IMR-90 (cell line): Measurements from ENCODE around the gene DYNLT2B. TPM values are rescaled to one million over a fixed set of nuclear protein-coding genes. Genes with fewer than 3 reads are reported as not detected.
A peak's percentile ranks its signal among the peaks of the same experiment; 100 is the strongest.
"Not testable (repeated sequence)": the region's sequence is repeated elsewhere in the genome, so short reads cannot be mapped to it uniquely, and the experiment has no call there.

Experiments used
- ATAC-seq: fragments of 200-7000 bp; cut with Tn5 transposase; 2 replicates; pipeline ENCODE4 v1.9.1; 2020; ENCODE audit warnings: low read depth, mild to moderate bottlenecking, moderate library complexity
- BruUV-seq: library from RNA; stranded (reverse); fragments of 400-500 nt; replicated peaks from 2 replicates; lab custom pipeline; 2021; lab: Mats Ljungman, UMichigan
- CTCF ChIA-PET: fragments of 300-600 bp; formaldehyde crosslinking; extraction: SDS; loops from one replicate; lab custom pipeline; 2021; ENCODE audit warnings: antibody characterized with exemption; lab: Yijun Ruan, JAX
- POLR2A ChIA-PET: fragments of 300-600 bp; sonication (Branson Sonifier 250); formaldehyde crosslinking; loops from one replicate; lab custom pipeline; 2022; ENCODE audit warnings: antibody characterized with exemption; ENCODE audit not compliant: unreplicated experiment; lab: Charles Lee
- DNase-seq: peaks from one replicate; pipeline ENCODE4 v3.0.0; 2013
- H2AFZ ChIP-seq: replicated peaks from 2 replicates; pipeline ENCODE3; 2013; ENCODE audit warnings: low read length, mild to moderate bottlenecking; ENCODE audit not compliant: poor library complexity
- H2AK5ac ChIP-seq: 2 replicates; pipeline ENCODE4 v1.6.1; 2013; ENCODE audit warnings: low read depth, low read length, inconsistent platforms
- H2AK9ac ChIP-seq: replicated peaks from 2 replicates; pipeline ENCODE3; 2013; ENCODE audit warnings: mild to moderate bottlenecking, low read depth, low read length, moderate library complexity; ENCODE audit not compliant: poor library complexity
- H2BK120ac ChIP-seq: 2 replicates; pipeline ENCODE4 v1.6.1; 2013; ENCODE audit warnings: low read depth, low read length, inconsistent platforms
- H2BK15ac ChIP-seq: 3 replicates; pipeline ENCODE4 v1.6.1; 2013; ENCODE audit warnings: low read depth, low read length, inconsistent platforms
- H2BK20ac ChIP-seq: 2 replicates; pipeline ENCODE4 v1.6.1; 2013; ENCODE audit warnings: low read depth, mild to moderate bottlenecking, inconsistent platforms, low read length, moderate library complexity
- H2BK5ac ChIP-seq: 2 replicates; pipeline ENCODE4 v1.6.1; 2013; ENCODE audit warnings: mild to moderate bottlenecking, low read depth, low read length, inconsistent platforms; ENCODE audit not compliant: poor library complexity, severe bottlenecking
- H3K14ac ChIP-seq: replicated peaks from 2 replicates; pipeline ENCODE4 v1.6.1; 2013; ENCODE audit warnings: low read depth, low read length, inconsistent platforms
- H3K18ac ChIP-seq: 2 replicates; pipeline ENCODE4 v1.6.1; 2013; ENCODE audit warnings: low read depth, low read length, control low read depth
- H3K23ac ChIP-seq: 2 replicates; pipeline ENCODE4 v1.6.1; 2013; ENCODE audit warnings: low read depth, low read length, inconsistent platforms
- H3K27ac ChIP-seq: 2 replicates; pipeline ENCODE4 v1.5.1; 2013; ENCODE audit warnings: mild to moderate bottlenecking, control low read depth, low read length; ENCODE audit not compliant: insufficient read depth
- H3K27me3 ChIP-seq: 2 replicates; pipeline ENCODE4 v1.6.1; 2013; ENCODE audit warnings: low read length; ENCODE audit not compliant: control insufficient read depth, insufficient read depth
- H3K36me3 ChIP-seq: 2 replicates; pipeline ENCODE4 v1.6.1; 2013; ENCODE audit warnings: low read length, mixed read lengths; ENCODE audit not compliant: control insufficient read depth, insufficient read depth
- H3K4ac ChIP-seq: 2 replicates; pipeline ENCODE4 v1.6.1; 2013; ENCODE audit warnings: low read depth, low read length, inconsistent platforms
- H3K4me1 ChIP-seq: 2 replicates; pipeline ENCODE4 v1.6.1; 2013; ENCODE audit warnings: low read length, mixed read lengths; ENCODE audit not compliant: control insufficient read depth, insufficient read depth
- H3K4me2 ChIP-seq: 2 replicates; pipeline ENCODE4 v1.6.1; 2013; ENCODE audit warnings: low read depth, mild to moderate bottlenecking, control low read depth, low read length, moderate library complexity
- H3K4me3 ChIP-seq: 2 replicates; pipeline ENCODE4 v1.5.1; 2013; ENCODE audit warnings: low read depth, mild to moderate bottlenecking, control low read depth, low read length, moderate library complexity; ENCODE audit not compliant: insufficient read depth
- H3K56ac ChIP-seq: 2 replicates; pipeline ENCODE4 v1.6.1; 2013; ENCODE audit warnings: low read length, inconsistent platforms; ENCODE audit not compliant: insufficient read depth; ENCODE audit errors: extremely low read depth
- H3K79me1 ChIP-seq, 2 experiments: 2 replicates each; pipeline ENCODE4 v1.6.1; 2013; ENCODE audit warnings: low read length in 2 of 2, inconsistent platforms in 1 of 2, low read depth in 1 of 2
- H3K9ac ChIP-seq: 2 replicates; pipeline ENCODE4 v1.6.1; 2013; ENCODE audit warnings: low read depth, low read length, control low read depth
- H3K9me1 ChIP-seq: 2 replicates; pipeline ENCODE4 v1.6.1; 2013; ENCODE audit warnings: low read length, inconsistent platforms; ENCODE audit not compliant: insufficient read depth
- H3K9me3 ChIP-seq: 2 replicates; pipeline ENCODE4 v1.6.1; 2013; ENCODE audit warnings: low read length; ENCODE audit not compliant: control insufficient read depth, insufficient read depth
- H4K20me1 ChIP-seq: 2 replicates; pipeline ENCODE4 v1.6.1; 2013; ENCODE audit warnings: low read length, inconsistent platforms; ENCODE audit not compliant: insufficient read depth
- H4K5ac ChIP-seq: 2 replicates; pipeline ENCODE4 v1.6.1; 2013; ENCODE audit warnings: mild to moderate bottlenecking, low read depth, low read length, control low read depth
- H4K8ac ChIP-seq, 2 experiments: 2 replicates each; pipeline ENCODE4 v1.6.1; 2013; ENCODE audit warnings: low read depth in 2 of 2, low read length in 2 of 2, control low read depth in 1 of 2, inconsistent platforms in 1 of 2
- H4K91ac ChIP-seq: 2 replicates; pipeline ENCODE4 v1.6.1; 2013; ENCODE audit warnings: low read depth, low read length, inconsistent platforms; ENCODE audit not compliant: insufficient read depth
- CEBPB ChIP-seq: IDR thresholded peaks from 2 replicates; pipeline ENCODE4 v1.6.1; 2012; ENCODE audit warnings: low read depth, low read length, improper control_type of control experiment
- USF2 ChIP-seq: fragments of 150-350 bp; IDR thresholded peaks from 2 replicates; pipeline ENCODE4 v1.6.1; 2017; ENCODE audit warnings: mild to moderate bottlenecking, antibody characterized with exemption, low read length, low read depth
- WGBS, 2 experiments: methylation state at CpG; one replicate each; pipeline versions ENCODE4 v1.1.5 to v1.1.7; 2013; ENCODE audit warnings: missing lambda C conversion rate in 2 of 2; ENCODE audit not compliant: insufficient read length in 1 of 2; ENCODE audit errors: extremely low coverage in 2 of 2; 5-methylcytosine and 5-hydroxymethylcytosine counted together
- dilution Hi-C: fragments of 300-500 bp; cut with HindIII; formaldehyde crosslinking; loops from one replicate; pipeline ENCODE4 v1.14.3; 2018; ENCODE audit warnings: low sequenced_read_pairs; ENCODE audit not compliant: unreplicated experiment
- in situ Hi-C: fragments of 300-500 bp; cut with MboI; formaldehyde crosslinking; loops from 3 replicates; pipeline ENCODE4 v1.14.3; 2019; ENCODE audit warnings: low sequenced_read_pairs, inconsistent platforms, mixed read lengths
- intact Hi-C: fragments of 100-400 bp; cut with micrococcal nuclease; formaldehyde crosslinking; loops from 2 replicates; pipeline ENCODE4 v1.10.0; 2022
- polyA plus RNA-seq, 3 experiments: library from polyadenylated mRNA; depleted of rRNA; stranded (reverse); fragments of >200 nt; gene quantifications; 2 replicates each; pipeline ENCODE4 v1.2.3, GENCODE V29; 2012; ENCODE audit warnings: low replicate concordance in 1 of 3
- total RNA-seq: library from RNA; depleted of rRNA; stranded (reverse); fragments of >200 nt; gene quantifications from 2 replicates; pipeline ENCODE4 v1.2.3, GENCODE V29; 2012

Gene DYNLT2B
- total and polyA plus RNA-seq, 2 of the 4 experiments (the other 2 are of a cell fraction): 2.2 to 6.0 TPM

GRCh38 chr3:196320137-196320536 lies 2.1 kb upstream of the DYNLT2B start:
- no peaks in the 10 kb centered on the region for H3K36me3 ChIP-seq
- peak overlapping the region; percentile 36; the same call in 1 of the 2 replicates for H3K4ac ChIP-seq
- no peaks in the 10 kb centered on the region; the same call in 1 of the 2 replicates for H3K4me1 ChIP-seq
- H3K4me3 ChIP-seq: no peak overlapping the region
- ChIA-PET POLR2A (interaction anchor here (0.9 kb wide), 1 partner anchor 21 kb away, joined by 6 read pairs; no protein-coding TSS in a partner anchor), CTCF (interaction anchor here (0.7 kb wide), 1 partner anchor 12 kb away, joined by 3 read pairs; no protein-coding TSS in a partner anchor)
- peaks cover 9 to 24% of the 10 kb centered on the region in 2 experiments for H3K79me1 ChIP-seq
- TF ChIP-seq CEBPB (no peak), USF2 (no peak)
- H3K14ac ChIP-seq: peak overlapping the region; percentile 7; the same call in 1 of the 2 replicates
- H2AK5ac ChIP-seq: peak overlapping the region; percentile 2; the same call in 1 of the 2 replicates
- H3K27me3 ChIP-seq: no peaks in the 10 kb centered on the region
- peak overlapping the region; percentile 21; the same call in 1 of the 2 replicates for H4K91ac ChIP-seq
- H3K4me2 ChIP-seq: no peak overlapping the region
- H3K18ac ChIP-seq: no peak overlapping the region
- no peak overlapping the region for H2BK20ac ChIP-seq
- H3K9ac ChIP-seq: no peak overlapping the region
- in situ Hi-C loops (no loop called here), intact Hi-C loops (no loop called here), dilution Hi-C loops (no loop called here)
- no peak overlapping the region for H2BK5ac ChIP-seq
- BruUV-seq: no TSS peak
- H4K20me1 ChIP-seq: no peaks in the 10 kb centered on the region; the same call in none of the 2 replicates
- H3K27ac ChIP-seq: no peak overlapping the region
- H3K9me1 ChIP-seq: peaks cover 9% of the 10 kb centered on the region; the same call in 1 of the 2 replicates
- DNase-seq (no peak), ATAC-seq (no peak)
- H3K9me3 ChIP-seq: no peaks in the 10 kb centered on the region
- H3K56ac ChIP-seq: no peak overlapping the region
- H4K8ac ChIP-seq: peak overlapping the region in 1 of 2 experiments; percentile 66; a peak in 1 of 4 replicates
- peak overlapping the region; percentile 20; the same call in 1 of the 2 replicates for H4K5ac ChIP-seq
- peak overlapping the region; percentile 90; the same call in 1 of the 2 replicates for H3K23ac ChIP-seq
- H2AFZ ChIP-seq: peak overlapping the region; percentile 53
- H2BK15ac ChIP-seq: no peak overlapping the region
- H2AK9ac ChIP-seq: peak overlapping the region; percentile 73
- WGBS, 2 experiments: 74% methylated on average over 3 of the region's 3 CpGs; no CpG with 5 or more reads in 1 of the 2 experiments
- peak overlapping the region; percentile 46; the same call in 1 of the 2 replicates for H2BK120ac ChIP-seq

- H3K9ac ChIP-seq: peak overlapping the region; percentile 85
- peak overlapping the region; percentile 90 for H4K5ac ChIP-seq
- peak overlapping the region; percentile 59; the same call in 1 of the 2 replicates for H2AK5ac ChIP-seq
- peaks cover 9 to 24% of the 10 kb centered on the region in 2 experiments for H3K79me1 ChIP-seq
- H3K27ac ChIP-seq: peak overlapping the region; percentile 76
- WGBS, 2 experiments: 0% methylated on average over 5 of the region's 17 CpGs; no CpG with 5 or more reads in 1 of the 2 experiments
- peak overlapping the region; percentile 99 for H2AFZ ChIP-seq
- H3K14ac ChIP-seq: peak overlapping the region; percentile 67
- H2BK20ac ChIP-seq, H2BK15ac ChIP-seq, H3K4me1 ChIP-seq, DNase-seq, H3K27me3 ChIP-seq, H2BK120ac ChIP-seq, BruUV-seq, ATAC-seq, CTCF ChIA-PET, dilution Hi-C loops, H3K9me3 ChIP-seq, H4K20me1 ChIP-seq, H3K36me3 ChIP-seq, H3K9me1 ChIP-seq, in situ Hi-C loops: not testable (repeated sequence)
- peak overlapping the region; percentile 92 for H3K4me2 ChIP-seq
- H3K23ac ChIP-seq: peak overlapping the region; percentile 73
- peak overlapping the region; percentile 47 for H3K4ac ChIP-seq
- peak overlapping the region; percentile 56; the same call in 1 of the 2 replicates for H4K91ac ChIP-seq
- H3K4me3 ChIP-seq: peak overlapping the region; percentile 66
- H3K18ac ChIP-seq: peak overlapping the region; percentile 65
- intact Hi-C loops: loop anchor here (1.0 kb wide), 1 partner anchor 114 kb away; no protein-coding TSS in a partner anchor
- POLR2A ChIA-PET: interaction anchor here (0.6 kb wide), 1 partner anchor 17 kb away, joined by 7 read pairs; no protein-coding TSS in a partner anchor
- H2AK9ac ChIP-seq: peak overlapping the region; percentile 91
- H2BK5ac ChIP-seq: peak overlapping the region; percentile 59
- H3K56ac ChIP-seq: peak overlapping the region; percentile 61; the same call in 1 of the 2 replicates
- H4K8ac ChIP-seq: peak overlapping the region; percentile 49 to 77; a peak in 2 of 4 replicates
These were observed 997 bp downstream of the DYNLT2B start for GRCh38 chr3:196316799-196317686.
